C4-2B (cell line): ENCODE measurements around the gene AADAC.
"Not testable (repeated sequence)": the region's sequence is repeated elsewhere in the genome, so short reads cannot be mapped to it uniquely, and the experiment has no call there.

Experiments
- CTCF ChIP-seq: fragments of 450-650 bp; conservative IDR thresholded peaks from 2 replicates; pipeline ENCODE4 v1.5.1; 2017; ENCODE audit warnings: mild to moderate bottlenecking
- ZFX ChIP-seq: fragments of 450-650 bp; IDR thresholded peaks from 2 replicates; pipeline ENCODE4 v1.6.1; 2017

DNA sequence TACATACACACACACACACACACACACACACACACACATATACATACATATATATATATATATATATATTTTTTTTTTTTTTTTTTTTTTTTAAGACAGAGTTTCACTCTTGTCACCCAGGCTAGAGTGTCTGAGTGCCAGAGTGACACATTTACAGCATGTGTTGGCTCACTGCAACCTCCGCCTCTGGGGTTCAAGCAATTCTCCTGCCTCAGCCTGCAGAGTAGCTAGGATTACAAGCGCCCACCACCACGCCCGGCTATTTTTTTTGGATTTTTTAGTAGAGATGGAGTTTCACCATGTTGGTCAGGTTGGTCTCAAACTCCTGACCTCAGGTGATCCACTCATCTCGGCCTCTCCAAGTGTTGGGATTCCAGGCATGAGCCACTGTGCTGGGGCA is 60.2 kb downstream of the AADAC start:
- TF ChIP-seq CTCF, ZFX: not testable (repeated sequence)
